NCI-H345 treated with DMSO at 0.1 percent for 48 hours (cell line): ENCODE measurements around the gene TOP1.

ENCODE experiments used
- DNase-seq: peaks from one replicate; lab custom pipeline; 2025; ENCODE audit not compliant: unreplicated experiment; lab: John Stamatoyannopoulos, UW

The TOP1 gene

DNA sequence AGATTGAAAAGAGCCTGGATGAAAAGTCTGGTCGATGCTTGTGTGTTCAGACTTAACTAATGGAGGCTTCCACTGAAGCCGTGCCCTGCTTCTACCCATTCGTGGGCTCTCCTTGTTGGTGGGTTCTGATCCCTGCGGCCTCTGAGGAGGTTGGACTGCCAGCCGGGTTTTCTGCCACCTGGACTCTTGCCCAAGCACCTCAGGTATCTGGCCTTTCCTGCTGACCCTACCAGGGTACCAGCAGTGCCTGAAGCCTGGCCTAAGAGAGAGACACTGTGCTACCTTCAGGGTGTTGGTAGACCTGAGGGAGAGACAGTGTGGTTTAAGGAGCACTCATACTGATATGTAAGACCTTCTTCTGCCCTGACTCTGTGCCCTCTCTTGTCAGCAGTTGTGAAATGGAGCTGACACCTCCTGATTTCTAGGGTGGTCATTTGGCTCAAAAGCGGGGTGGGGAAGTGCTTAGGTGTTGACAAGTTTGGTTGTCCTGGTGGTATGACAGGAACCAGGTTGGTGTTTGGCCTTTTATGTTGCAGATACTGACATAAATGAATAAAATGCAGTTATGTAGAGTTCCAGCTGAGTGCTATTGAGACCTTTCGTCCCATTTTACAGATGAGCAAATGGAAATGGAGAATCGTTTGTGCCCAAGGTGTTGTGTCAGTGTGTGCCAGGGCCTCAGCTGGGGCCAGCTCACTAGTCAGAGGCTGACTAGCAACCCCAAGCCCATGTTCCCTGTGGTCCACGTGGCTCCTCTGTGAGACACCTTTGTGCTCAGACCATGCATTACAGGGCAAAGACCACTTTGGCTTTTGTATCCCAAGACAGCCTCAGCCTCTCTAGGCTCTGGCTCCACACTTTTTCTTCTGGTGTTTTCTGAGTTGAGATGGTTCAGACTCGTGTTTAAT is 111.9 kb downstream of the TOP1 start:
- no peak for DNase-seq

DNA sequence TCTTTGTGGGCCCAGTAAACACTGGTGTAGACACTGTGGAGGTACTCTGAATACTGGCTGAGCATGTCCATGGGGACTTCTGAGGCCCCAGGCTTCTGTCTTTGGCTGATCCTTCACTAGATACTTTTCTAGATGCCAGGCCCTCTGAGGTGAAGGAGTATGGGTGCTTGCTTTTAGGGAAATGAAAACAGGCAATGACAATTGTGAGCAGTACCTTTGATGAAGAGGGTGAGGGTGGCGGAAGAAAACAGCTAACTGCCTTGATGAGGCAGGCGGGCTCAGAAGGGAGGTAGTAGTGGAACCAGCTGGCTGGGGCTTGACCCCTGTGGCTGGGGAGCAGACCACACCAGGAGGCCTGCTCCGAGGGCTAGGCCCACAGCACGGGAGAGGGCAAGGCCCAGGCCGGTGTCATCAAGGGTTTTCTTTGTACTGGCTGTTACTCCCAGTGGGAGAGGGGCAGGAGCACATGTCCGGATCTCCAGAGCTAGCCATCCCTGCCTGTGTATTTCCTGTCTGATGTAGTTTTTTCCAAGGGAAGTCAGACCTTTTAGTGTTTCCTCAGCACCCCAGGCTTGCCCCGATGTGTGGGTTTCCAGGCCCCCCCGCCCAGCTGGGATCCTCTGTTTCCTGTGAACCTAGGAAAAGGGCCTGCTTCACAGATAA is 112.7 kb downstream of the TOP1 start:
- no peak for DNase-seq

DNA sequence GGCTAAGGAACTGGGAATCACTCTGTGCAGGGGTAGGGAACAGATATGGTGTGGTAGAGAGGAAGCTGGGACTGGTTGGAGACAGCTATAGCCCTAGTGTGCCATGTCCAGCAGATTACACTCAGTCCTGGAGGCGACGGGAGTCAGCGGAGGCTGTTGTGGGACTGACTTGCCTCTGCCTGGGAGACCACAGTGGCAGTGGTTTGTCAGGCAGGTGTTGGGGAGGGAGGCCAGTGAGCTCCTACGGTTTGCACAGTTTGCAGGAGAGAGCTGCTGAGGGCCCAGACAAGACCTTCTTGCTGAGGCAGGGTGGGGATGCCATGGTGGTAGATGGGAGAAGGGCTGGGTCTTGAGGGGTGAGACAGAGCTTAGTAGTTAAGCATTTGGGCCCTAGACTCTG is 113.6 kb downstream of the TOP1 start:
- DNase-seq, result no peak

GRCh38 chr20:41142919-41143318 is 114.3 kb downstream of the TOP1 start:
- no peak for DNase-seq

DNA sequence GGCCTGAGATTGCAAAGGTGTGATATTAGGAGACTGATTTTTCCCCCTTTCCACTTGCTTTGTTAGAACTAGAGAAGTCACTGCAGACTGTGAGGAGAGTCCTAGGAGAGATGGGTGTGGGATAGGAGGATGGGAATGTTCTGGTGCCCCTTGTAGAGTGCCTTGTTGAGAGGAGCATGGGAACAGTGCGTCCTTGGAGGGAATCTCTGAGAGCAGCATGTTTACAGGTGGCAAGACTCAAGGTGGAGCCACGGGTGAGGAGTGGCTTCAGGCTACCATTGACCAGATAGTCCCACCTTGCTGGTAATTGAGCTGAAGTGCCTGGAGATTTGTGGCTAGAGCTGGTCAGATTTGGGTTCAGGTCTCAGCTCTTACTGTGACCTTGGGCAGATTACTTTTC is 114.7 kb downstream of the TOP1 start:
- DNase-seq, result no peak

GRCh38 chr20:41145317-41145716 is 116.7 kb downstream of the TOP1 start:
- no peak for DNase-seq

GRCh38 chr20:41145821-41146620 is 117.4 kb downstream of the TOP1 start:
- peak; percentile 8 for DNase-seq

DNA sequence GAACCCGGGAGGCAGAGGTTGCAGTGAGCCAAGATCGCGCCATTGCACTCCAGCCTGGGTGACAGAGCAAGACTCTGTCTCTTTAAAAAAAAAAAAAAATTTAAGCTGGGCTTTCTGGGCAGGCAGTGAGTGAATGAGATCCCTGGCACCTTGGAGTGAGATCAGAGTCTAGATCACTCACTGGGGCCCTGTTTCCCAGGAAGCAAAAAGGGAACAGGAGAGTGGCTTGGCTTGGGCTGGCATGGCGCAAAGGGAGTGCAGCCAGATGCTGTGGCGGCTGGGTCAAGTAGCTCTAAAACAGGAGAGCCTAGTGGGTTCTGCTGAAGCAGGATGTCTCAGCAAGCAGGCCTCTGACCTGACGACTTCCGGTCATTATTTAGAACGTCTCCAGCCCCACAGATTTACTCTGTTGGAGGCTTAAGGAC is 119.2 kb downstream of the TOP1 start:
- no peak for DNase-seq

DNA sequence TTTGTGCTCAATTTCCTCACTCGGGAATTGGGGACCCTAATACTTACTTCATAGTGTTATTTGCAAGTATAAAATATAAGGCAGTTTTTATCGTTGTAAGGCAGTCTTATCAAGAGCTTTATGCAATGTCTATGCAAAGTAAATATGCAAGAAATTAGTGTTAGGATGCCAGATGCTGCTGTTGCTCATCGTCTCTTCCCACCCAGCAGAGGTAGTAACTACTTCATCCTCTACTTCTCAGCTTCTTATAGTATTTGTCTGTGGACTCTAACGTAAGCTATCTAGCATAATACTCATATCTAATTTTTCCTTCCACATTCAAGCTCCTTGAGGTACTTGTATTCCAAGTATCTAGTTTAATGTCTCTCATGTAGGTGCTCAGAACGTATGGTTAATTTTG is 120.3 kb downstream of the TOP1 start:
- no peak for DNase-seq

DNA sequence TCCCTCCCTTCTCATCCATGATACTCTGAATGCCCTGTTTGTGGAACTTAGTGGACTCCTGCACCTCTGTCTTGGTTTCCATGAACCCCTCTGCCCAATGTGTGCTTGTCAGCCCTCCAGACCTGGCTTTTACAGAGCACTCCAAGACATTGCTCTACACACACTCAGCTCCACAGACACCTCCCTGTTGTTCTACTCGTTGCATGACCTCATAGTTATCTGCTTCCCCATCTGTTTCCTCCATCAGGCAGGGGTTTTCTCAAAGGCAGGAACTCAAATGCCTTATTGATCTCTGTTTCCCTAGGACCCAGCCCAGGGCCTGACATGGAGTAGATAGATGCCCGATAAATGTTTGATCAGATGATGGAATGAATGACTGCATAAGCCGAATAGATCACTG is 122.0 kb downstream of the TOP1 start:
- no peak for DNase-seq

DNA sequence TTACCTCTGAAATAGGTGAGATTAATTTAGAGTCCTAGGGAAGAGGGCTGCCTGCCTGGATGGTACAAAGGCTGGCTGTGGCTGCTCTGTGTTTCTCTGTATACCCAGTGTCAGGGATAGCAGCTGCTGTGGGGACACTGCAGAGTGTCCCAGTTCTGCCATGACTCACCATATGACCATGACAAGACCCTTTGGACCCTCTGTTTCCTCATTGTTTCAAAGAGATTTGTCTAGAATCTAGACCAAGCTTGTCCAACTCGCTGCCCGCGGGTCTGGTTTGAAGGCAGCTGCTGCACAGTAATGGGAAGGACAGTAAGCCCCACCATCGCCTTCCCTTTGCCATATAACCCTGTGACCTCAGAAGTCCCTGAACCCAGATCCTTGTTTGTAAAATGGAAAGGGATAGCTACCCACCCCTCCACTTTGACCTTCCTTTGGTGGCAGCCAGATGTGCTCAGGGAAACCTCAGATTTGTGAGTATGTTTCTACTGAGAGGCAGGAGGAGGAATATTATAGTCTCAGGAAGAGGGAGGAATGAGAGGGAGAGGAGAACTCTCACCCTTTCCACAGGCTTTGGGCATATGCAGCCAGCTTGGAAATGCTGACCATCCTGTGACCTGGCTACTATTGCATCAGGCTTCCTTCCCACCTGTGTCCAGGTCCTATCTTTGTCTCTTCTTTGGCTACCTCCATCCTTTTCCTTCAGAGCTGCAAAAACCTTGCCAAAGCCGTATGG is 122.7 kb downstream of the TOP1 start:
- no peak for DNase-seq

DNA sequence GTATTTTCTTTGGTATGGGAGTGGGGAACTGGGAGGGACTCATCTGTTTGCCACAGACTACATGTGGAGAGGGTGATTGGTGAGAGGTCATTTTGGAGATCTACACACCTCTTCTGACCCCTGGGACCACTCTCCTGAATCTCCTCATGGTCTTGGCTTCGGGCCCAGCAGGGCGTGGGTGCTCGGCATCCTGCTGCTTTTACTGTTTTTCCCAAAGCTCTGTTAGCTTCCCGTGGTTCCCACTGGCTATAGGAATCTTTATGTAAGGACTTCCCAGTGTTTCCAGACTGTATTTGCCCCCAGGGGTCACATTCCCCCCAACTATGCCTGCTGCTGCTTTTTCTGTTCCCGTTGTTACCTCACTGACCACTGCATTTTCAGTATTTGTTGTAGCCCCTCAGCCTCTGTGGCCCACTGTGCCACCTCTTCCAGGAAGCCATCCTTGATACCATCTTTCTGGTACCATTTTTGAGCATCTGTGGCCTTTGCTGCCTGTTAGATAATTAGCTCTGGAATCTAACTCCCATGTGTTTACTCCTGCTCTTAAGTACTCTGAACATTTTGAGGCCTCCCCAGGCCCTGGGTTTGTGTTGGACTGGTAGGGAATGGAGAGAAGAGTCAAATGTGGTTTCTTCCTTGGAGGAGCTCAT is 123.6 kb downstream of the TOP1 start:
- no peak for DNase-seq

- no peak for DNase-seq
These were observed 126.0 kb downstream of the TOP1 start for GRCh38 chr20:41154436-41155176.

DNA sequence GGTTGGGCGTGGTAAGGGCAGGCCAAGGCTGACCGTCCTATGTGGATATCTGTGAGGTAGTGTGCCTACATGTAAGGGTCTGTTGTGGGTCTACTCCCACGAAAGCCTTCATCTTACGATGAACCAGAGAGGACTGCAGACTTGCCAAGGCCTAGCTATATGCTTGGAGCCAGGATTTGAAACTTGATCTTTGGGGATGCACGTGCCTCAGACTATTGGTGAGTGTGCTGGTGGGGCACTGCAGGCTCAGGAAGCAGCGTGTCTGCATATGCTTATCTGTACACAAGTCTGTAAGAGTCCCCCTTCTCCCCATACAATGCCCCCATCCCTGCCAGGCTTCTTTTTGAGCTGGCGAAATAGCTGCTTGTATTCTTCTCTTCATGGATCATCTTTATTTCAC is 126.6 kb downstream of the TOP1 start:
- no peak for DNase-seq

DNA sequence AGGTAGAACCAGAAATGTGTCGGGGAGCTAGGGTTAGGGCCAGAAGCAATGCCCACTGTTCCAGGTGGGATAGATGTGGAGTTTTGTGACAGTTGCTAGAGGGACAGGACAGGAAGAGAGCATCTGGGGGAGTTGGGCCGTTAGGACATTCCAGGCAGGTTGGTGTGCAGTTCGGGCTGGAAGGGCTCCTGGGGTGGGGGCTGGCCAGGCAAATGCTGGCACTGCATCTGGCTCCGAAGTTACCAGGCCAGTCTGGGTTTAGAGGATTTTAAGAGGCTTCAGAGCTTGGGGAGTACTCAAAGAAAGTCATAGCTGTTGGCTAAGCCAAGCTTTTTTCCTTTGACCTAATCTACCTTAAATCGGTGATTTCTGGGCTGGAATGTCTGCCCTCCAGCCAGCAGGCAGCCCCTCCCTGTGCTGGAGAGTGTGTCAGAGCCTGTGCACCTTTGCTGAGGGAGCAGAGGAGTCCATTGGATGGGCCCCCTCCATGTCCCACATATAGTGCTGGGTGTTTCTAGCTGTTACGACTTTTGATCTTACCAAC is 129.5 kb downstream of the TOP1 start:
- DNase-seq, result no peak

DNA sequence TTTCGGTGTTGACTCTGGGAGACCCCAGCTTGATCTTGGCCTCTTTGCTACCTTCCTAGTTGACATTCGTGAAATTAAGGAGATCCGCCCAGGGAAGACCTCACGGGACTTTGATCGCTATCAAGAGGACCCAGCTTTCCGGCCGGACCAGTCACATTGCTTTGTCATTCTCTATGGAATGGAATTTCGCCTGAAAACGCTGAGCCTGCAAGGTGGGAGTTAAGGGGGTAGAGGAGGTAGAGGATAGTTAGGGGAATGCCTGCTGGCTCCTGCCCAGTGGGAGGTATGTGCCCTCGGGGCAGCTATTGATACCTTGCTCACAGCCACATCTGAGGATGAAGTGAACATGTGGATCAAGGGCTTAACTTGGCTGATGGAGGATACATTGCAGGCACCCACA is 130.9 kb downstream of the TOP1 start:
- DNase-seq, result no peak

DNA sequence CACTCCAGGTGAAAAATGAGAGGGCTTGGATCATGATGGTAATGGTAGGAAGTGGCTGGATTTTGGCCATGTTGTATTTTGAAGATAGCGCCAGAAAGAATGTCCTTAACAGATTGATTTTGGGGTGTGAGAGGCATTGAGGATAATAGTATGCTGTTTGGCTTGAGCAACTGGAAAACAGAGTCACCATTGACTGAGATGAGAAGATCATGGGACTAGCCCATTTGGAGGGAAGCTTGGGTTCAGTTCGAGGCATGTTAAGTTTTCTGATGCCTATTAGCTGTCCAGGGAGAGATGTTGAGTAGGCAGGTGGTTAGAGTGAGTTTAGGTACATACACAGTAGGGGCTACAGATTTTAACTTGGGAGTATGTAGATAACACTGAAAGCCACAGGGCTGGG is 132.1 kb downstream of the TOP1 start:
- DNase-seq, result no peak

DNA sequence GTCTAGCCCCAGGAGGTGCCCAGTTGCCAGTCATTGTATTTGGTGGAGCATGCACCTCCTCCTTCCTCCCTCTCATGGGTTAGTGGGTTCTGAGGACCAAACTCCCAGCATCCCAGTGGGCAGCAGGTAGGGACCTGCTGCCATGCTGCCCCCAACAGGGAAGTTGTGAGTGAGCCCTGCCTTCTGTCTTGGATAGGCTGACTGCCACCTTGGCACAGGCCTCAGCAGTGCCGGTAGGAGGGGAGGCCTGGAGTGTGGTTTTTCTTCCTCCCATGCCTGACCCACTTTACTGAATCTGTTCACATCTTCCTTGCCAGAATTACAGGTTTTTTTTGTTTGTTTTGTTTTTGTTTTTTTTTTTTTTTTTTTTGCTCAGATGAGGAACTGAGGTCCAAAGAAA is 133.3 kb downstream of the TOP1 start:
- no peak for DNase-seq

DNA sequence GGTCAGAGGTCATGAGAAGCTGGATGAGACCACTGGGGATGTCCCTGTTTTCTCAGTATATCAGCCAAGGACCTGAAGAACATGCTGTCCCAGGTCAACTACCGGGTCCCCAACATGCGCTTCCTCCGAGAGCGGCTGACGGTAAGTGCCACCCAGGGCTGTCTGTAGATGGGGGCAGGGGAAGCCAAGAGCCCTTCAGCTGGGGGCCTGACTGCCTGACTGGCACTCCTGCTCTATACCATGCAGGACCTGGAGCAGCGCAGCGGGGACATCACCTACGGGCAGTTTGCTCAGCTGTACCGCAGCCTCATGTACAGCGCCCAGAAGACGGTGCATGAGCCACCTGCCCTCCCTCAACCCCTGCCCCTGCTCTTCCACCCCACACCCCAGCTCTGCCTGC is 133.8 kb downstream of the TOP1 start:
- DNase-seq, result no peak

DNA sequence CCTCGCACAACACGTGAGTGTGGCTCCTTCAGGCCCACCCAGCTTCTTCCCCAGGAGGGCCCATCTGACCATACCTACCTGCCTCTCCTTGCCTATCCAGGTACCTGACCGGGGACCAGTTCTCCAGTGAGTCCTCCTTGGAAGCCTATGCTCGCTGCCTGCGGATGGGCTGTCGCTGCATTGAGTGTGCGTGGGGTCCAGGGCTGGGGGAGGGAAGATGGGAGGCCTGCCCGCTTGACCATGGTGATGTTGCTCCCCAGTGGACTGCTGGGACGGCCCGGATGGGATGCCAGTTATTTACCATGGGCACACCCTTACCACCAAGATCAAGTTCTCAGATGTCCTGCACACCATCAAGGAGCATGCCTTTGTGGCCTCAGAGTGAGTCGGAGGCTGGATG is 135.2 kb downstream of the TOP1 start:
- DNase-seq, result no peak
